AG09319 (cell line): ENCODE measurements around the gene GBX2.

Experiments
- DNase-seq: peaks from one replicate; pipeline ENCODE4 v3.0.0-alpha.2; 2010; ENCODE audit warnings: low read depth; ENCODE audit errors: extremely low read depth
- TF ChIP-seq, protein P1 (sequence below): IDR thresholded peaks from 2 replicates; pipeline ENCODE4 v1.5.1; 2011; ENCODE audit warnings: low read depth, mild to moderate bottlenecking, inconsistent platforms, low read length, moderate library complexity

Gene GBX2

DNA sequence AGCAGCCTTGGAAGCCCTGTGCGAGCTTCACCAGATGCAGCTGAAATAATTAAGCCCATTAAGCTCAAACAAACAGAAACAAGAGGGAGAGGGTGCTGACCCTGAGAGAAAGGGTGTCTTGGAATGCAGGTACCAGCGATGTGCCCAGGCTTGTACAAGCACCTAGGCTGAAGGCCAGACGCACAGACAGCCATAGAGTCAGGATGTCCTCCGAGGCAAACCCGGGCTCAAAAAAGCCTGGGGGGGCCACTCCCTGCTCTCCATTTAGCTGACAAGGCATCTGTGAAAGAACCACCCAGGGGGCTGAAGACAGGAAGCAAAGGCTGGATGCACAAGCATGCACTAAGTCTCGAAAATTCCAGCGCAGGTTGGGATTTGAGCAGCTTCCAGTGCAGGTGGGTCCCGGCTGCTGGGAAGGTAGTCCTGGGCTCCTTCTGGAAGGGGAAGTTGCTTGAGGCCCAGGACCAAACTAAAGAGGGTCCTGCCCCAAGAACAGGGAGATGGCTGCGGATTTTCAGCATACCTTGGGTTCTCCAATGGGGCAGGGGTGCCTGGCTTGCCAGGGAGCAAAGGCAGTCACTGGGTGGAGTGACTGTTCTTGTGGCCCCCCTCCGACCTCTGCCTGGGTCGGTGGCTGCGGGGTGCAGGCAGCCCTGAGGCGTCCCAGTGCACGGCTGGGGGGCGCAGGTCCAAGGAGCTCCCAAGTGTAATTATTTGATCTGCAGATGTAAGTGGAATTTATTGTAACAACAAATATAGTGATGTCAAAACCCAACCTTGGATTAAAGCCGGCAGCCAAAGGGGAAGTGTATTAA is 5.9 kb downstream of the GBX2 start:
- TF ChIP-seq, protein P1, sequence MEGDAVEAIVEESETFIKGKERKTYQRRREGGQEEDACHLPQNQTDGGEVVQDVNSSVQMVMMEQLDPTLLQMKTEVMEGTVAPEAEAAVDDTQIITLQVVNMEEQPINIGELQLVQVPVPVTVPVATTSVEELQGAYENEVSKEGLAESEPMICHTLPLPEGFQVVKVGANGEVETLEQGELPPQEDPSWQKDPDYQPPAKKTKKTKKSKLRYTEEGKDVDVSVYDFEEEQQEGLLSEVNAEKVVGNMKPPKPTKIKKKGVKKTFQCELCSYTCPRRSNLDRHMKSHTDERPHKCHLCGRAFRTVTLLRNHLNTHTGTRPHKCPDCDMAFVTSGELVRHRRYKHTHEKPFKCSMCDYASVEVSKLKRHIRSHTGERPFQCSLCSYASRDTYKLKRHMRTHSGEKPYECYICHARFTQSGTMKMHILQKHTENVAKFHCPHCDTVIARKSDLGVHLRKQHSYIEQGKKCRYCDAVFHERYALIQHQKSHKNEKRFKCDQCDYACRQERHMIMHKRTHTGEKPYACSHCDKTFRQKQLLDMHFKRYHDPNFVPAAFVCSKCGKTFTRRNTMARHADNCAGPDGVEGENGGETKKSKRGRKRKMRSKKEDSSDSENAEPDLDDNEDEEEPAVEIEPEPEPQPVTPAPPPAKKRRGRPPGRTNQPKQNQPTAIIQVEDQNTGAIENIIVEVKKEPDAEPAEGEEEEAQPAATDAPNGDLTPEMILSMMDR: no peak
- no peak for DNase-seq

DNA sequence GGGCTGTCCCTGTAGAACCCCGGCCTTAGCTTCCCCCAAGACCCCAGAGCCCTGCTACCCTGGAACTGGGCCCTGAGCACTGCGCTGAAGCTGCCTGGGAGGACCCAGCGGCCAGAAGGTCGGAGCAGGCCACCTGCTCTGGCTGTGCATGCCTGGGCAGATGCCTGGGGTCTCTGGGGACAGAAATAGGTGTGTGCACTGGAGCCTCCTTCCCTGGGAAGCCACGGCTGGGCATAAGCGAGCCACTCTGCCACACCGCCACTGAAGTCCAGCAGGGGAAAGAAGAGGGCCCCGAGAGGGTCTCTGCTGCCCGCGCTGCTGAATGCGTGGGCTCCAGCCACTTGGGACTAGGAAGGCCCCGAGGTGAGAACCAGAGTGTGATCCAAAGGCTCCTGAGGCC is 6.7 kb downstream of the GBX2 start:
- TF ChIP-seq, protein P1: no peak
- DNase-seq: no peak

DNA sequence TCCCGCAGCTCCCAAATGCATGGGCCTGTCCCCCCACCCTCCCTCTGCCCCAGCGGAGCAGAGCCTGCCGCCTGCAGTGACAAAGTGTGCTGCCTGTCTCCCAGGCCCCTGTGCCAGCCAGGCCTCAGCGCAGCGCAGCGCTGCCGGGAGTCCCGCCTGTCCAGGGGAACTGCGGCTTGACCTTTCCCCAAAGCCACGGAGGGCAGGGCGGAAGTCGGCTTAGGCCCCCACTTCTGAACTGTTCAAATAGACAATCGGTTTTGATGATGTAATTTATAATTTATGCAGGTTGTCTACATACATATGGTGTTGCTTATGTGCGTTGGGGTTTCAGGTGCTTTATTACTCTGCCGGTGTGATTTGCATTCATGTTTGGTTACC is 7.1 kb downstream of the GBX2 start:
- TF ChIP-seq, protein P1: no peak
- DNase-seq: no peak

DNA sequence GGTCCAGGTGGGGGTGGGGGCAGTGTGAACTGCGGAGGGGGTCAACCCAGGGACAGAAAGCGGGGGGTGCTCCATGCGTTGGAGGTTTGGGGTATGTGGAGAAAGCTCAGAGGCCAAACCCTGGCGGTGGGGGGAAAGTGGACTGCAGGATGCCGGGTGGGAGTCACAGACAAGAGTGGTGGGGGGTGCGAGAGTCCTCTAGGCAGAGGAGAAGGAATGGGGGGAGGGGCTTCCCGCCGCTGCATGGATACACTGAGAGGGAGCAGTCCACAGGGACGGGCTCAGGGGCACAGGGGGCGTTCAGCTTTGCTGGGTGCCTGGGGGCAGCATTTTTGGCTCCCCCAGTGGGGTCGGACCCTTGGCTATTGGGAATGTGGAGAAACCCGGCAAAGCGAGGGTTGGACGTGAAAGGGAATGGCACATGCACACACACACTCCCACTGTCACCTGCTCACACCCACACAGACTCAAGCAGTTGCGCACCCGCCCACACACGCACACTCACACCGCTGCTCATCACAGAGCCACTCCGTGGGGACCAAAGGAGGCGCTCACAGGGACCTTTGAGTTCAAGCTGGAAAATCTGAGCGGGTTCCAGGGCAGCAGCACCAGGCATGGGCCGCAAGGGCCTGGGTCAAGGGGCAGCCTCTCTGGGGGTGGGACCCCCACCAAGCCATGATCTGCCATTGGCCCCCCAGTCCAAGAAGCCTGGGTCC is 7.7 kb downstream of the GBX2 start:
- DNase-seq: no peak
- TF ChIP-seq, protein P1: no peak

DNA sequence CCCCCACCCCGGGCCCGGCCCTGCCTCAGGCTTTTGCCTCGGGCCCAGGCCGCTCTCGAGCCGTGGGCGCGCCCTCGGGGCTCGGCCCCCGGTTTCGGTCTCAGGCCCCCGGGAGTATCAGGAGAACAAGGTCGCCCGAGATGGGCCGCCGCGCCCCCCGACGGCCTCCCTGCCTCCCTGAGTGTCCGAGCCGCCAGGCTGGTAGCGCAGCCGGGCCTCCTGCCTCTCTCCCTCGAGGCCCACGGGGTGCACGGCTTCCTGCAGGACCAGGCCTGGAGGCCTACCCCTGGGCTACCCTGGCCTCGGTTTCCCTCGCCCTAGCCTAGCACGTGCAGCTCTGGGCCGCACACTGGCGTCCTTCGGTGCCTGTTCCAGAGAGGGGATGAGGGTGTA is 8.4 kb downstream of the GBX2 start:
- TF ChIP-seq, protein P1: no peak
- no peak for DNase-seq

DNA sequence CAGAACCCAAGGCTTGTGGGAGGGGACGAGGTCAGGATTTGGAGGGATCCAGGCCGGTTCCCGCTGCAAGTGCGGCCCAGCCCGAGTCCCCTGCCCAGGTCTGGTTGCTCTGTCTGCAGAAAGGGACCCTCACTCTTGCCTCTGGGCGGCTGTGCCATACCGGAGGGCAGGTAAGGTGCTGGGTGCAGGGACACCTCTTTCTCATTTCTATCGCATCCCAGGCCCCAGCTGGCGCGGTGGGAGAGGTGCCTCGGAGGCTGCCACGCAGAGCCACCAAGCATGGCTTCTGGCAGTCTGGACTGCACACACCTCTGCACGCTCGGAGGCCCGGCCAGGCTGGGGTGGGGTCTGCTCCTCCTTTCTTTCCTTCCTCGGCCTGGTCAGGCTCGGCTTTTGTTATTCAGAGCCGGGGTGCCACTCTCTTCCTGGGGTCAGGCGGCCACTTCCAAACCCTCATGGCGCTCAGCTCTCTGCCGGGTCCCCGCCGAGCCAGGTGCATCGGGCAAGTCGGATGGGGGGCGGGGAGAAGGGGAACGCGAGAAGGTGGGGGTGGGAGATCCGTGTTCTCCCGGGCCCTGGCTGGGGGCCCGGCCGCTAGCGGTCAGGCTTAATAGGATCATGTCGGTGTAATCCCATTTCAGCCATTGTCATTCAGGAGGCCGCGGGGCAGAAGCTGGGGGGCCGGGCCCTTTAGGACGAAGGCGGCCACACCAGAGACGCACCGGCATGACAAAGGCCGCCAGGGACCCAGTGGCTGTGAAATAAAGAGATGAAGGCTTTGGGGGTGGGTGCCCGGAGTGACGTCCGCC is 9.0 kb downstream of the GBX2 start:
- DNase-seq: no peak
- TF ChIP-seq, protein P1: no peak
